ENCODE measurements around the gene VARS1.

DNA sequence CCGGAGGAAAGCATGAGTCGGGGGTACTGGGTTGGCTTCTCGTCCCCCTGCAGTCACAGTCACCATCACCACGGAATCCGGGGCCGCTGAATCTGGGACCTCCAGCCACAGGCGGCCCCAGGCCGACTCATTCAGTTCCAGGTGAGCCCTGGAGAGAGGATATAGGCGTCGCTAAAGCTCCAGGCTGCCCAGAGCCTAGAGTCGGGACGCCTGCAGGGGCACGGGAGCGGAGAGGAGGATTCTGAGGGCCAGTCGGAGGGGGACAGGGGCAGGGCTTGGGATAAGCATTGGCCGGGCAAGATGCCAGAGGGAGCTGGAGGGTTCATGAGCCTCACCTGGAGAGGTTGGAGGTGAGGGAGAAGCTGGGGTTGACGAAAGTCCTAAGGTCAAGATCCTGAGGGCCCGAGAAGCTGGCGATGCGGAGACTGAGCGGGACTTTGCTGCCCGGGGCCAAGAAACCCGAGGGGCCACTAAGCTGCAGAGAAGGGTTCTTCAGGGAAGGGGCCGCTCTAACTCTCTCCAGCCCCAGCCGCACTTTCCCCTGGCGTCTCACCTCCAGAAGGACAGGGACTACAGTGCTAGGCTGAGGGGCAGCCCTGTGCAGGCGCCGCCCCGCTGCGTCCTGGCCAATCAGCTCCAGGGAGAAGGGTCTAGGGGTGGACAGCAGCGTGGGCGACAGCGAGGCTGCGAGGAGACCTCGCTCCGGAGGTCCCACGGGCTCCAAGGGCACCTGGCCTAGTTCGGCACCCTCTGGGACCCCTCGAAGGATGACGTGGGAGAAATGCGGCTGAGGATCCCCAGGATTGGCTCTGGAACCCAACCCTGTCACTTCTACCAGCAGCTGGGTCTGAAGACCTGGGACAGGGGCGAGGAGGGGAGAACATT, 29.4 kb downstream of the VARS1 start:
- TF ChIP-seq POLR2A (IDR thresholded peaks at IDR 0.05), result no peak
- TF ChIP-seq POLR2AphosphoS5 (IDR thresholded peaks at IDR 0.05), result no peak

Measured in sigmoid colon (tissue), 4 donors.